GM12872 (cell line): Measurements from ENCODE around the gene GPR33.

Experiments used
- TF ChIP-seq, protein P1 (sequence below): IDR thresholded peaks from 3 replicates; pipeline ENCODE4 v1.5.1; 2011; ENCODE audit warnings: low read depth, mild to moderate bottlenecking, low read length, moderate library complexity; ENCODE audit not compliant: insufficient read depth

GPR33 gene, protein sequence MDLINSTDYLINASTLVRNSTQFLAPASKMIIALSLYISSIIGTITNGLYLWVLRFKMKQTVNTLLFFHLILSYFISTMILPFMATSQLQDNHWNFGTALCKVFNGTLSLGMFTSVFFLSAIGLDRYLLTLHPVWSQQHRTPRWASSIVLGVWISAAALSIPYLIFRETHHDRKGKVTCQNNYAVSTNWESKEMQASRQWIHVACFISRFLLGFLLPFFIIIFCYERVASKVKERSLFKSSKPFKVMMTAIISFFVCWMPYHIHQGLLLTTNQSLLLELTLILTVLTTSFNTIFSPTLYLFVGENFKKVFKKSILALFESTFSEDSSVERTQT

DNA sequence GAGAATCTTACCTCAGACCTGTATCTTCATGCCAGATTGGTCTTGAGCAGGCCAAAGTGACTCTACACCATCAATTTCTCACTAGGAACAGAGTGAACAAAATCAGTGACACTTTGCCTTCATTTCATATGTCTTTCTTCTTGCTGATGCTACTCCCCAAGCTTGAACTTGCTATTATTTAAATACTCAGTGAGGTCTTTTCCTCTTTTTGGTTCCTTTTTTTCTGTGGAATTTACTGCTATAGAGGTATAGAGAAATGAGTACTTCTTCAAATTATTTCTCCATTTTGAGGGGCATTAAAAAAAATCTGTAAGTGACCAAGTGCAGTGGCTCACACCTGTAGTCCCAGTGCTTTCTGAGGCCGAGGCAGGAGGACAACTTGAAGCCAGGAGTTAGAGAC lies at the start of gene GPR33:
TSS of gene GPR33 (minus strand) at position 154 of the 400 bp plus-strand sequence. CDS start 4,074 bp downstream, outside the sequence.
- TF ChIP-seq, protein P1, sequence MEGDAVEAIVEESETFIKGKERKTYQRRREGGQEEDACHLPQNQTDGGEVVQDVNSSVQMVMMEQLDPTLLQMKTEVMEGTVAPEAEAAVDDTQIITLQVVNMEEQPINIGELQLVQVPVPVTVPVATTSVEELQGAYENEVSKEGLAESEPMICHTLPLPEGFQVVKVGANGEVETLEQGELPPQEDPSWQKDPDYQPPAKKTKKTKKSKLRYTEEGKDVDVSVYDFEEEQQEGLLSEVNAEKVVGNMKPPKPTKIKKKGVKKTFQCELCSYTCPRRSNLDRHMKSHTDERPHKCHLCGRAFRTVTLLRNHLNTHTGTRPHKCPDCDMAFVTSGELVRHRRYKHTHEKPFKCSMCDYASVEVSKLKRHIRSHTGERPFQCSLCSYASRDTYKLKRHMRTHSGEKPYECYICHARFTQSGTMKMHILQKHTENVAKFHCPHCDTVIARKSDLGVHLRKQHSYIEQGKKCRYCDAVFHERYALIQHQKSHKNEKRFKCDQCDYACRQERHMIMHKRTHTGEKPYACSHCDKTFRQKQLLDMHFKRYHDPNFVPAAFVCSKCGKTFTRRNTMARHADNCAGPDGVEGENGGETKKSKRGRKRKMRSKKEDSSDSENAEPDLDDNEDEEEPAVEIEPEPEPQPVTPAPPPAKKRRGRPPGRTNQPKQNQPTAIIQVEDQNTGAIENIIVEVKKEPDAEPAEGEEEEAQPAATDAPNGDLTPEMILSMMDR, result no peak

DNA sequence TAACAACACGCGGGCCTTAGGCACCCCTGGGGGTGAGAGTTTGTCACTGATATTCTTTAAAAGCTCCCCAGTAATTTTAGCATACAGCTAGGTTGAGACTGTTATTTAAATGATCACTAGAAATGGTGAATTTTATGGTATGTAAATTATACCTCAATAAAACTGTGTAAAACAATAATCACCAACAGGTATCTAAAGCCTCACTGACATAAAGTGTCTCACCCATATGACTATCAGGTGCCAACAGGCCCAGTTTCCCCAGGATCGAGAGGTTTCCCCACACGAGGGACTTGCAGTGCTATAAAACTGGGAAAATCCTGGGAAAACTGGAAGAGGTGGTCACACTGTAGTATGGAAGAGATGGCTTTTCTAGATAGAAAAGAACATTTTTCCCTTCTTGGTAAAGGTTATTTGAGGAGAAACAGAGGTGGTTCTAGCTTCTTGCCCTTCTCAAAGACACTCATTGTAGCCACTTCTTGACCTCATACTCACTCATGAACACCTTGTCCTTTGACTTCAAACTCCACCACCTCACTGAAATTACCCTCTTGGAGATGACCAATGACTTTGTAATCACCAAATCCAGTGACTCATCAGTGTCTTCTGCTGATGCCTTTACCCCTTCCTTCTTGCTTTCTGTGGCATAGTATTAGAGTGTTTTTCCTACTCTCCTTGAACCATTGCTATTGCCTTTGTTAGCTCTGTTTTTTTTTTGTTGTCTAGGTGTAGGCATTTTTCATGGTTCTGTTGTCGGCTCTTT lies 48.5 kb upstream of the GPR33 start:
- TF ChIP-seq, protein P1, result no peak

DNA sequence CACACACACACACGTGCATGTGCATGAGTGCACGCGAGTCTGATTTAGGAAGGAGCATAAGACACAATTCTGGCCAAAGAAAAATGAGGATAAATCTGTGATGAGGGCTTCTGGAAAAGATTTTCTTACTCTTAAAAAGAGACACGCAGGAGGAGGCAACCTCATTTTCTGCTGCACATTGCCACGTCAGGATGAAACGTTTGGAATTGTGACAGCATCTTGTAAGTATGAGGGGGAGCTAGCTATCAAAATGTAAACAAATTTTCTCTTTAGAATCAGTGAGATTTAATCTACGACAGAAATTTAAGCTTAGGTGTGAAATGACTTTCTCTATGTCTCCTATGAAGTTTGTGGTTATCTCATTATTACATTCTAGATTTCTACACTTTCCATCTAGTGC lies 42.3 kb upstream of the GPR33 start:
- TF ChIP-seq, protein P1, result no peak

DNA sequence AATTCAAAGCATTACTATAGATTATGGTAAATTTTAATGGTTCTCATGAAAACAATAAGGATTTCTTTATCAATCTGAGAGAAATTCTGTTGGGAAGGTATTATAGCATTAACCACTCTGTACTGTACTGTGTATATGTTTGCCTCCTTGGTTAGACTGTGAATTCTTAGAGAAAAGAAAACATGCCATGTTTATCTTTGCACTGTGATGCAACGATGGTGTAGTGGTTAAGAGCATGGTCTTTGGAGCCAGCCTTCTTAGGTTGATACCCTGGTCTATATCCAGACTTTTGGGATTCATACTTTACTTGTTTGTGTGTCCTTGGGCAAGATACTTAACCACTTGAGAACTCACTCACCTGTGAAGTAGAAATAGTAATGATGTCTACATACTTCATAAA lies 41.2 kb upstream of the GPR33 start:
- TF ChIP-seq, protein P1, result no peak

DNA sequence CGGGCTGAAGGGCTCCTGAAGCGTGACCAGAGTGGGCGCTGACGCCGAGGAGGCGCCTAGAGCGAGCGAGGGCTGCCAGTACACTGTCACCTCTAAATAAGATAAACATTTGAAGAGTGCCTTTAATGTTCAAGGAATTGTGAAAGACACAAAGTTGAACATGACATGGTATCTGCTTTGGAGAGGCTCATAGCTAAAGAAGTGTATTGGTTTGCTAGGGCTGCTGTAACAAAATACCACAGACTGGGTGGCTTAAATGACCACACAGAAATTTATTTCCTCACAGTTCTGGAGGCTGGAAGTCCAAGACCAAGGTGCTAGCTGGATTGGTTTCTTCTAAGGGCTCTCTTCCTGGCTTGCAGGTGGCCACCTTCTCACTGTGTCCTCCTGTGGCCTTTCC lies 39.7 kb upstream of the GPR33 start:
- TF ChIP-seq, protein P1, result no peak

DNA sequence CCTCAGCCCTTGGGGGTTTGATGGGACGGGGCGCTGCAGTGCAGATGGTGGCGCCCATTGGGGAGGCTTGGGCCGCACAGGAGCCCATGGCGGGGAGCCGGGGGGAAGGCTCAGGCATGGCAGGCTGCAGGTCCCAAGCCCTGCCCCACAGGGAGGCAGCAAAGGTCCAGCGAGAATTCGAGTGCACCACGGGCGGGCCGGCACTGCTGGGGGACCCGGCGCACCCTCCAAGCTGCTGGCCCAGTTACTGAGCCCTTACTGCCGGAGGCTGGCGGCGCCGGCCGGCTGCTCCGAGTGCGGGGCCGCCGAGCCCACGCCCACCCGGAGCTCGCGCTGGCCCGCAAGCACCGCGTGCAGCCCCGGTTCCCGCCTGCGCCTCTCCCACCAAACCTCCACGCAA lies 39.2 kb upstream of the GPR33 start:
- TF ChIP-seq, protein P1, result no peak

DNA sequence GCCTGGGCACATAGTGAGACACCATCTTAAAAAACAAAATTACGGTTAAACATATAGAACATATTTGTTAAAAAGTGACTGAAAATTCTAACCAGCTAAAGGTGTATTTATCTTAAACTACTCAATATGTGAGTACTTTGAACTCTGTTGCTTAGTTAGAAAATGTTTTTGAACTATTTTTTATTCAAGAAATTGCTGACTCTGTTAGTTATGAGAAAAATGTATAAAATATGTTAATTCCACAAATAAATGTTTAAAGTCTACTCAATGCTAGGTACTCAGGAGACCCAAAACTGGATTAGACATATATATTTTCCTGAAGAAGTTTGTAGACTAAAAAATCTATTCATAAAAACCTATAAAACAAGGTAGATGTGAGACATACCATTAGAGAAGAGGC lies 23.0 kb upstream of the GPR33 start:
- TF ChIP-seq, protein P1, result no peak
